Measurements from ENCODE around the gene MLH3. TPM values are rescaled to one million over a fixed set of nuclear protein-coding genes. Genes with fewer than 3 reads are reported as not detected.

The MLH3 gene
- 12.5 and 13.6 TPM in 2 replicates for total RNA-seq

- no peak for DNase-seq (ENCODE audit: extremely low read depth, low read depth, low spot score)
Measured at GRCh38 chr14:75050852-75051555, at the start of gene MLH3. Gene MLH3 (minus strand): TSS chr14:75051467. CDS start chr14:75049655, 1,812 bp downstream.

DNA sequence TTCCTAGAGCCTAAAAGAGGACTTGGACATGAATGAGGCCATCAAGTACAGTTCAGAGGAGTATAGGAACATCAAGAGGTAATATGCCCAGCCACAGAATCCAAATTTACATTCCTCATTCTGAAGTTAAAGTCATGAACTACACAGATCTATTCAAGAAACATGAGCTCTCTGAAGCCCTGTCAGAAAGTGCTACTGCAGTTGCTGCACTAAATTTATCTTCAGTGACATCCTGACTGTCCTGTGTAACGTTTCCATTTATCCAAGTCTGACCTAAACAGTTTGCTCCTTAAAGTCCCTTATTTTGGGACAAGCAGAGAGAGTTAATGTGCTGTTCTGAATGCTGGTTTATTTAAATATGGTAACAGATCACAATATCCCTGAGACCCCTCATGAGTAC, 47.4 kb upstream of the MLH3 start:
- DNase-seq (ENCODE audit: extremely low read depth, low read depth, low spot score): no peak

- DNase-seq (ENCODE audit: extremely low read depth, low read depth, low spot score): no peak
Measured at GRCh38 chr14:75098212-75098611, 46.9 kb upstream of the MLH3 start.

DNA sequence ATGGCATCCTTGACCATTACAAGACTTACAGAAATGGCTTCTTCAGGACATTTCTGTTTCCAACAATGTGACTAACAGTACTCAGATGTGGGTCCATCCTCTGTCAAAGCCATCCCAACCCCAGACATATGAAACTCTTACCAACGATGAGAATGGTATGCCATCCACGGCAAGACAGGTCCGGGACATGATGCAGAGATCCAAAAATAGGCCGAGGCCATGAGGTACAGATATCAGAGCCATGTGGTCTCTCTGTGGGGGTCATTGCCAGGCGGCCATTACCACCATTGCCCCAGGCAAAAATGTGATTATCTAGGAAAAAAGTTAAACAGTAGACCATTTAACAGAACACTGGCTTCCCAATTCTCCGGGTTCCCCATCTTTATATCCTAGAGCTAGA, 45.7 kb upstream of the MLH3 start:
- DNase-seq (ENCODE audit: extremely low read depth, low read depth, low spot score): no peak

- DNase-seq (ENCODE audit: extremely low read depth, low read depth, low spot score): no peak
Measured at GRCh38 chr14:75095690-75096089, 44.4 kb upstream of the MLH3 start.

- DNase-seq (ENCODE audit: extremely low read depth, low read depth, low spot score): no peak
Measured at GRCh38 chr14:75094896-75095295, 43.6 kb upstream of the MLH3 start.

- no peak for DNase-seq (ENCODE audit: extremely low read depth, low read depth, low spot score)
Measured at GRCh38 chr14:75092698-75093097, 41.4 kb upstream of the MLH3 start.

- no peak for DNase-seq (ENCODE audit: extremely low read depth, low read depth, low spot score)
Measured at GRCh38 chr14:75091251-75091650, 40.0 kb upstream of the MLH3 start.

DNA sequence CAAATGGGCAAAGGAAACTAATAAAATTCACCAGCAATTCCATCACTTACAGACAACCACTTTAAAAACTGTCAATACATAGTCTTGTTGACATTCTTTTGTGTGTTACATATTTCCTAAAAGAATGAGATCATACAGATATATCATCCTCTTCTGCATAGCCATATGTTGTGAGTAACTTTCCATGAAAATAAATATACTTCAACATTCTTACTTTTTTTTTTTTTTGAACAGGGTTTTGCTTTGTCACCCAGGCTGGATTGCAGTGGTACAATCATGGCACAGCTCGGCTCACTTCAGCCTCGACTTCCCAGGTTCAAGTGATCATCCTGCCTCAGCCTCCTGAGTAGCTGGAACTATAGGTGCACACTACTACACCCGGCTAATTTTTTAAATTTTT, 39.1 kb upstream of the MLH3 start:
- DNase-seq (ENCODE audit: extremely low read depth, low read depth, low spot score): no peak

- peak; percentile 37 for DNase-seq (ENCODE audit: extremely low read depth, low read depth, low spot score)
Measured at GRCh38 chr14:75088566-75089373, 37.5 kb upstream of the MLH3 start.

- no peak for DNase-seq (ENCODE audit: extremely low read depth, low read depth, low spot score)
Measured at GRCh38 chr14:75088153-75088552, 36.9 kb upstream of the MLH3 start.

GRCh38 chr14:75084513-75084912, 33.2 kb upstream of the MLH3 start:
- DNase-seq (ENCODE audit: extremely low read depth, low read depth, low spot score): no peak

DNA sequence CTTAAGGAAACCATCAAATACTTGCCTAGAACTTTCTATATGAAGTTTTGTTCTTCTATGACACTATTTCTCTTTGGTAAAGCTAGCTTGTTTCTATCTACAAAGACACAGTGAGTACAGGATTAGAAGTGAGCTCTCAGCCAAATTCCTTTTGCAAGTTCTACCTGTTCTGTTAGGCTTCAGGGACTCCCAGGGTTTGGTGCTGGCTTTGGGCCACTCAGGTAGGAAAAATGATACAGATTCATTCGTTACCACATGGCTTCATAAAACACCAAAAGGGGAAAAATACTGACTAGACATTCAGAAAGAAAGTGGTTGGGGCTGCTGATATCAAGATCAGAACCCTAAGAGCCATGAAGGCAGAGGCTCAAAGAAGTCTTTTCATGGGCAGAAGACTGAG, 32.0 kb upstream of the MLH3 start:
- DNase-seq (ENCODE audit: extremely low read depth, low read depth, low spot score): no peak

GRCh38 chr14:75081660-75082229, 30.5 kb upstream of the MLH3 start:
- DNase-seq (ENCODE audit: extremely low read depth, low read depth, low spot score): no peak

DNA sequence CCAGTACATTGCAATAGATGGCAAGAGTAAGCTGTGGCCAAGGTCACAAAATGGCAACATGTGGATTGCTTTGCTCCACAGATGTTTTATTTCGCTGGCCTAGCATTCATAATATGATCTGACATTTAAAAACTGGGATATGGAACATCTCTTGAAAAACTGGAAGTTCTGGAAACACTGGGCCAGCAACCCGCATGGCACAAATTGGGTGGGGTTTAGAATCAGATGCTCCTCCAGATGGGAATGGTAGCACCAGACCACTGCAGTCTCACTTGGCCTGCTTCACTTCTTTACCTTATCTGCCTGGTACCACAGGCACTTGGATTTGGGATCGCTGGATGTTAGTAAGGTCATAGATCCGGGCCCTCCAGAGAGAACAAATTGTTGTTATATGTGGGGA, 28.3 kb upstream of the MLH3 start:
- DNase-seq (ENCODE audit: extremely low read depth, low read depth, low spot score): no peak

DNA sequence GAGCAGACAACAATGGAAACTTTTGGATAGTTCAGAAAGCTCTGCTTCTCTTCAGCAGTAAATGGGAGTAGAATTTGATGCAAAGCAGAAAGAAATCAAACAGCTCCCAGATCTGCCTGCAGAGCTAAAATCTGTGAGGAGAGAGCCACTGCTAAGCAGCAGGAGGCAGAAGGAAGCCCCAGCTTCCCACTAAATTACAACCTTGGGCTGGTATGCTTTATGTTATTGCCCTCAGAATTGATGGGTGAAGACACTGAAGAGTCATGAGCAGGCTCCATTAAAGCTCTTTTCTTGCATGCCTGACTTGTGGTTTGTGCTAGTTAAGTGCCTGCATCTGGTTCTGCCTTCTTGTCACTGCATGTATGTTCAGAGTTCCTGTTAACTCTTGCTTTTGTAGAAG, 26.5 kb upstream of the MLH3 start:
- DNase-seq (ENCODE audit: extremely low read depth, low read depth, low spot score): no peak

DNA sequence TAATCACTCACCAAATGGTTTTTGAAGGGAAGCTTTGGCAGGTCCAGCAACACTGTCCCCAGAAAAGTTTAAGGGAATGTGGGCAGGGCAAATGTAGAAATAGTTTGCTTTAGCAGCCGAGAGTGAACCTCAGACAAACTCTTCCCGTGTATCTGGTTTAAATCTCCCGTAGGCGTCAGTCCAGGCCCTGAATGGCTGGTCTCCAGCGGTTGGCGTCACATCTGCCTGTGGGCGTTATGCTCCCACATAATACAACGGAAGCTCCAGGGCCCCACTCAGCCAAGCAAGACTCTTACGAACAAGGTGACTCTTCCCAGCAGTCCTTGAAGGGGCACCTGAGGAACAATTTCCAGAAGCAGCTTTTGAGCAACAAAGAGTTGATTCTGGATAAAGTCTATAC, 19.1 kb upstream of the MLH3 start:
- DNase-seq (ENCODE audit: extremely low read depth, low read depth, low spot score): no peak

- no peak for DNase-seq (ENCODE audit: extremely low read depth, low read depth, low spot score)
Measured at GRCh38 chr14:75069811-75070145, 18.5 kb upstream of the MLH3 start.

GRCh38 chr14:75069121-75069810, 18.0 kb upstream of the MLH3 start, which contains the start of gene ZC2HC1C:
Gene ZC2HC1C (plus strand): TSS chr14:75069641. CDS start chr14:75070574, 933 bp downstream.
- DNase-seq (ENCODE audit: extremely low read depth, low read depth, low spot score): no peak

DNA sequence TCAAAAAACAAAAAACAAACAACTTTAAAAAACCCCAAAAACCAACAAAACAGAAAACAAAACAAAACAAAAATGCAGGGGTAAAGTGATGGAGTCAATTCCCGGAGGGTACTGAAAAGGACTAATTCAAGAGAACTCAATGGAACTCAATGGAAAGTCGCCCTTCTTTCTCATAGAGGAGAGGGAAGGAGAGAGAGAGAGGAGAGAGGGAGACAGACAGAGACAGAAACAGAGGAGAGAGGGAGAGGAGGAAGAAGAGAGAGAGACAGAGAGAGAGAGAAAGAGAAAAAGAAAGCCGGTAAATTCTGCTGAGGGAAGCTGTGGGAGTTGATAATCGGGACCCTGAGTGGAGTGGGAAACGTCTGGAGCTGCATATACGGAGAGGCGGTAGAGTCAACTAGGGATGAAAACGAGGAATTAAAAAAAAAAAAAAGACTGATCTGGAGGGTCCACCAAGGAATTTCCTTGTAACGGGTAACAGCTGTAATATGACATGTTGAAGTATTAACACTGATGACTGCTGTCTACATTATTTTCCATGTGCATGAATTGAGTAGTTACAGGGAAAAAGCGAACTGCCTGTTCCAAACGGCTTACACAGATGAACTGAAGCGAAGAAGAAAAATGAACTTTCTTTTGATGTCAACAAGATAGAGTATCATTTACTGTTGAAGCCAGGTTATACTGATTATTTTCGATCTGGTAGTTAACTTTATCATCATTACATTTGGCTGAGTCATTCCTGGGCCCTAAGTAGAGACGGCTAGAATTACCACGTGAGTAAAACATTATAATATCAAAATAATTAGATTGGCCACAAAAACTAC, 17.2 kb upstream of the MLH3 start:
- no peak for DNase-seq (ENCODE audit: extremely low read depth, low read depth, low spot score)
